T-helper 1 cell treated with Interleukin-12 subunit alpha and Interleukin-12 subunit beta and Interleukin-4 antibody, amounts not matched to agents 30 μg/mL and 1 μg/mL, for 36 hours (primary cell): ENCODE data around the gene ZSCAN22.

Experiments used
- H3K27ac Mint-ChIP-seq: one replicate; pipeline ENCODE4 v1.8.0; 2021; ENCODE audit warnings: mild to moderate bottlenecking, mixed read lengths
- H3K27me3 Mint-ChIP-seq: one replicate; pipeline ENCODE4 v1.8.0; 2021; ENCODE audit warnings: low read depth, mixed read lengths
- H3K36me3 Mint-ChIP-seq: one replicate; pipeline ENCODE4 v1.8.0; 2021; ENCODE audit warnings: low read depth, mixed read lengths
- H3K4me1 Mint-ChIP-seq: one replicate; pipeline ENCODE4 v1.8.0; 2021; ENCODE audit warnings: low read depth, mixed read lengths
- H3K4me3 Mint-ChIP-seq: one replicate; pipeline ENCODE4 v1.8.0; 2021; ENCODE audit warnings: mild to moderate bottlenecking, moderate library complexity, mixed read lengths
- H3K9me3 Mint-ChIP-seq: one replicate; pipeline ENCODE4 v1.8.0; 2021; ENCODE audit warnings: mixed read lengths

The ZSCAN22 gene

GRCh38 chr19:58385891-58386575 lies 59.2 kb downstream of the ZSCAN22 start:
- Mint-ChIP-seq H3K36me3 (peaks cover 25% of the 10 kb centered on the region), H3K27ac (peak overlapping the region; percentile 94), H3K27me3 (no peaks in the 10 kb centered on the region), H3K4me3 (peak overlapping the region; percentile 97), H3K4me1 (peaks cover 35% of the 10 kb centered on the region), H3K9me3 (no peaks in the 10 kb centered on the region)

GRCh38 chr19:58386576-58387337 lies 60.0 kb downstream of the ZSCAN22 start, which contains the start of gene RPS5:
Gene RPS5, plus strand, starts transcription at chr19:58387269. Its CDS starts 869 bp downstream, at chr19:58388138.
- peak within 1 kb of the TSS; percentile 97 for H3K4me3 Mint-ChIP-seq
- H3K4me1 Mint-ChIP-seq: peaks cover 36% of the 10 kb centered on the region
- peak within 1 kb of the TSS; percentile 94 for H3K27ac Mint-ChIP-seq
- no peaks in the 10 kb centered on the region for H3K9me3 Mint-ChIP-seq
- no peaks in the 10 kb centered on the region for H3K27me3 Mint-ChIP-seq
- peaks cover 25% of the 10 kb centered on the region for H3K36me3 Mint-ChIP-seq

GRCh38 chr19:58387338-58388174 lies 60.8 kb downstream of the ZSCAN22 start:
- peak overlapping the region; percentile 97 for H3K4me3 Mint-ChIP-seq

GRCh38 chr19:58388175-58388526 lies 61.4 kb downstream of the ZSCAN22 start:
- Mint-ChIP-seq H3K27me3 (no peaks in the 10 kb centered on the region), H3K4me1 (peaks cover 32% of the 10 kb centered on the region), H3K27ac (peak overlapping the region; percentile 94), H3K9me3 (no peaks in the 10 kb centered on the region), H3K36me3 (peaks cover 32% of the 10 kb centered on the region), H3K4me3 (peak overlapping the region; percentile 97)

More at GRCh38 chr19:58387338-58388174, 60.8 kb downstream of the ZSCAN22 start:
- Mint-ChIP-seq H3K9me3 (no peaks in the 10 kb centered on the region), H3K36me3 (peaks cover 27% of the 10 kb centered on the region), H3K4me1 (peaks cover 32% of the 10 kb centered on the region), H3K27ac (peak overlapping the region; percentile 94), H3K27me3 (no peaks in the 10 kb centered on the region)
